H1 (cell line): Measurements from ENCODE around the gene MCM9. TPM values are rescaled to one million over a fixed set of nuclear protein-coding genes. Genes with fewer than 3 reads are reported as not detected.

Experiments used
- CTCF ChIA-PET: fragments of 300-600 bp; sonication (Branson Sonifier 250); formaldehyde crosslinking; loops from one replicate; lab custom pipeline; 2021; ENCODE audit not compliant: partially characterized antibody; lab: Charles Lee
- POLR2A ChIA-PET: fragments of 300-600 bp; sonication (Branson Sonifier 250); formaldehyde crosslinking; loops from one replicate; lab custom pipeline; 2021; ENCODE audit warnings: inconsistent platforms; ENCODE audit not compliant: partially characterized antibody; lab: Charles Lee
- DNase-seq, 2 experiments: peaks; one replicate each; pipeline versions ENCODE4 v3.0.0 to v3.0.0-alpha.2; 2010 to 2022; ENCODE audit warnings: low spot score in 2 of 2, low read depth in 1 of 2, mixed read lengths in 1 of 2
- FAIRE-seq: peaks from 2 replicates; lab custom pipeline; 2011; peaks lifted over from hg19 to GRCh38; lab: Jason Lieb, UNC
- H2AFZ ChIP-seq: 2 replicates; pipeline ENCODE4 v1.8.1; 2012; ENCODE audit warnings: low read length, inconsistent platforms
- H2AK5ac ChIP-seq: 2 replicates; pipeline ENCODE4 v1.6.1; 2013; ENCODE audit warnings: low read depth, low read length
- H2BK120ac ChIP-seq: replicated peaks from 2 replicates; pipeline ENCODE3; 2013; ENCODE audit warnings: low read depth, low read length, inconsistent platforms
- H2BK12ac ChIP-seq: 2 replicates; pipeline ENCODE4 v1.6.1; 2013; ENCODE audit warnings: low read depth, low read length
- H2BK15ac ChIP-seq: 2 replicates; pipeline ENCODE4 v1.6.1; 2013; ENCODE audit warnings: low read length
- H2BK20ac ChIP-seq: 2 replicates; pipeline ENCODE4 v1.6.1; 2013; ENCODE audit warnings: low read length
- H2BK5ac ChIP-seq: 2 replicates; pipeline ENCODE4 v1.6.1; 2013; ENCODE audit warnings: low read depth, low read length
- H3K14ac ChIP-seq: 2 replicates; pipeline ENCODE4 v1.6.1; 2013; ENCODE audit warnings: inconsistent platforms; ENCODE audit not compliant: insufficient read length
- H3K18ac ChIP-seq: 2 replicates; pipeline ENCODE4 v1.6.1; 2013; ENCODE audit warnings: low read length; ENCODE audit errors: extremely low read depth
- H3K23ac ChIP-seq: 2 replicates; pipeline ENCODE4 v1.6.1; 2013; ENCODE audit warnings: inconsistent platforms; ENCODE audit not compliant: insufficient read length
- H3K23me2 ChIP-seq: 2 replicates; pipeline ENCODE4 v1.6.1; 2013; ENCODE audit warnings: low read depth, low read length
- H3K27ac ChIP-seq: 2 replicates; pipeline ENCODE4 v1.6.1; 2011; ENCODE audit warnings: low read depth, low read length, inconsistent platforms
- H3K27me3 ChIP-seq, 4 experiments: replicated peaks in 1 of 4; 1 replicate in 1 of 4; 2 replicates in 3 of 4; pipeline versions ENCODE4 v1.6.1 to v1.8.1; 2011 to 2013; ENCODE audit warnings: low read length in 3 of 4, mild to moderate bottlenecking in 3 of 4, inconsistent platforms in 2 of 4, mixed read lengths in 2 of 4, moderate library complexity in 1 of 4; ENCODE audit not compliant: control insufficient read depth in 3 of 4, insufficient read depth in 3 of 4; ENCODE audit errors: extremely low read depth in 1 of 4
- H3K36me3 ChIP-seq, 4 experiments: 2 replicates each; pipeline versions ENCODE4 v1.6.1 to v1.8.1; 2011 to 2013; ENCODE audit warnings: mild to moderate bottlenecking in 4 of 4, low read length in 3 of 4, moderate library complexity in 2 of 4, control low read depth in 1 of 4, inconsistent platforms in 1 of 4; ENCODE audit not compliant: insufficient read depth in 4 of 4, control insufficient read depth in 2 of 4
- H3K4ac ChIP-seq: replicated peaks from 2 replicates; pipeline ENCODE3; 2013; ENCODE audit warnings: low read length, low read depth, mixed read lengths, inconsistent platforms; ENCODE audit not compliant: insufficient read length
- H3K4me1 ChIP-seq, 4 experiments: replicated peaks in 1 of 4; 1 replicate in 1 of 4; 2 replicates in 3 of 4; pipeline versions ENCODE4 v1.6.1 to v1.8.1; 2011 to 2013; ENCODE audit warnings: low read length in 3 of 4, inconsistent platforms in 2 of 4, mixed read lengths in 1 of 4; ENCODE audit not compliant: insufficient read depth in 4 of 4, control insufficient read depth in 3 of 4
- H3K4me2 ChIP-seq, 2 experiments: 2 replicates each; pipeline versions ENCODE4 v1.6.1 to v1.8.1; 2011 to 2013; ENCODE audit warnings: low read depth in 2 of 2, low read length in 2 of 2, control low read depth in 1 of 2, inconsistent platforms in 1 of 2, mild to moderate bottlenecking in 1 of 2; ENCODE audit not compliant: insufficient read depth in 1 of 2
- H3K4me3 ChIP-seq, 4 experiments: fragments of 200-600, 300-600 bp in 1 of 4; sonication (generic), shearing (Covaris generic), sonication (Bioruptor Twin) in 1 of 4; 2 replicates each; pipeline versions ENCODE4 v1.5.1 to v1.8.1; 2011 to 2016; ENCODE audit warnings: low read length in 4 of 4, low read depth in 3 of 4, control low read depth in 2 of 4, inconsistent platforms in 2 of 4, mild to moderate bottlenecking in 2 of 4, mixed read lengths in 1 of 4, moderate library complexity in 1 of 4; ENCODE audit not compliant: insufficient read depth in 2 of 4; ENCODE audit errors: extremely low read depth in 1 of 4
- H3K56ac ChIP-seq: replicated peaks from 2 replicates; pipeline ENCODE3; 2013; ENCODE audit warnings: low read depth, mild to moderate bottlenecking, mixed read lengths, low read length, inconsistent platforms; ENCODE audit not compliant: insufficient read length
- H3K79me1 ChIP-seq: 2 replicates; pipeline ENCODE4 v1.6.1; 2013; ENCODE audit warnings: low read depth, low read length, control low read depth
- H3K79me2 ChIP-seq, 2 experiments: 2 replicates each; pipeline versions ENCODE4 v1.6.1 to v1.8.1; 2012 to 2013; ENCODE audit warnings: low read length in 2 of 2, mild to moderate bottlenecking in 2 of 2, inconsistent platforms in 1 of 2; ENCODE audit not compliant: insufficient read depth in 2 of 2, control insufficient read depth in 1 of 2
- H3K9ac ChIP-seq, 4 experiments: replicated peaks in 1 of 4; 1 replicate in 1 of 4; 2 replicates in 3 of 4; pipeline versions ENCODE4 v1.6.1 to v1.8.1; 2011 to 2013; ENCODE audit warnings: low read depth in 3 of 4, low read length in 3 of 4, control low read depth in 2 of 4, mild to moderate bottlenecking in 2 of 4, moderate library complexity in 2 of 4, inconsistent platforms in 1 of 4; ENCODE audit errors: extremely low read depth in 1 of 4
- H3K9me3 ChIP-seq, 2 experiments: 2 replicates each; pipeline versions ENCODE4 v1.6.1 to v1.8.1; 2012 to 2013; ENCODE audit warnings: mild to moderate bottlenecking in 2 of 2, moderate library complexity in 2 of 2, control low read depth in 1 of 2, inconsistent platforms in 1 of 2, low read depth in 1 of 2, low read length in 1 of 2, mixed read lengths in 1 of 2; ENCODE audit not compliant: insufficient read depth in 2 of 2
- H4K20me1 ChIP-seq, 2 experiments: replicated peaks in 1 of 2; 2 replicates each; pipeline versions ENCODE3 to v1.8.1; 2011 to 2013; ENCODE audit warnings: inconsistent platforms in 2 of 2, low read length in 2 of 2, mild to moderate bottlenecking in 1 of 2; ENCODE audit not compliant: insufficient read depth in 2 of 2, control insufficient read depth in 1 of 2
- H4K5ac ChIP-seq: 2 replicates; pipeline ENCODE4 v1.6.1; 2013; ENCODE audit warnings: low read length, low read depth, mixed read lengths, inconsistent platforms; ENCODE audit not compliant: insufficient read length
- H4K8ac ChIP-seq: 2 replicates; pipeline ENCODE4 v1.8.0; 2013; ENCODE audit warnings: mild to moderate bottlenecking, moderate library complexity, low read length, inconsistent platforms; ENCODE audit not compliant: insufficient read depth; ENCODE audit errors: extremely low read depth
- H4K91ac ChIP-seq: replicated peaks from 2 replicates; pipeline ENCODE3; 2013; ENCODE audit warnings: low read length, mixed read lengths, inconsistent platforms; ENCODE audit not compliant: insufficient read length
- JUND ChIP-seq: IDR thresholded peaks from 2 replicates; pipeline ENCODE4 v1.6.1; 2011; ENCODE audit warnings: mild to moderate bottlenecking, improper control_type of control experiment, low read length
- TAF1 ChIP-seq: IDR thresholded peaks from 2 replicates; pipeline ENCODE4 v1.6.1; 2011; ENCODE audit warnings: mild to moderate bottlenecking, low read depth, low read length
- WGBS, 2 experiments: shearing (Covaris generic) in 1 of 2; methylation state at CpG; one replicate each; pipeline versions ENCODE4 v1.1.6 to v1.1.7; 2013 to 2015; ENCODE audit warnings: low lambda C conversion rate in 2 of 2, mixed read lengths in 2 of 2, inconsistent platforms in 1 of 2, low coverage in 1 of 2, missing lambda C conversion rate in 1 of 2; ENCODE audit not compliant: insufficient replicate concordance in 2 of 2, insufficient coverage in 1 of 2, insufficient read length in 1 of 2; ENCODE audit errors: extremely low coverage in 1 of 2, missing lambda C conversion rate in 1 of 2; 5-methylcytosine and 5-hydroxymethylcytosine counted together
- polyA plus RNA-seq, 7 experiments: library from polyadenylated mRNA; depleted of rRNA in 3 of 7; stranded (reverse) in 5 of 7; unstranded in 2 of 7; fragments of >200 nt in 5 of 7; fragments of 200-250 nt in 2 of 7; gene quantifications; 1 replicate in 5 of 7; 2 replicates in 1 of 7; 4 replicates in 1 of 7; pipeline versions ENCODE4 v1.2.1 to v1.2.3, GENCODE V29; 2011 to 2013; ENCODE audit warnings: missing spikeins in 2 of 7, mixed read lengths in 2 of 7
- total RNA-seq: library from RNA; stranded (reverse); fragmentation: NEBNext Ultra II Directional; extraction: Animal tissue kit (Norgen Biotek cat#: 25700); gene quantifications from 2 replicates; pipeline ENCODE4 v1.2.1, GENCODE V29; 2021
- TF ChIP-seq, protein P1 (sequence below): IDR thresholded peaks from 2 replicates; pipeline ENCODE4 v1.6.1; 2012; ENCODE audit warnings: low read length, inconsistent platforms

MCM9 gene
- total and polyA plus RNA-seq, 2 of the 8 experiments (the other 6 are each of a cell fraction or from before 2014, with no cell fraction given) = 3.7 to 11.4 TPM

DNA sequence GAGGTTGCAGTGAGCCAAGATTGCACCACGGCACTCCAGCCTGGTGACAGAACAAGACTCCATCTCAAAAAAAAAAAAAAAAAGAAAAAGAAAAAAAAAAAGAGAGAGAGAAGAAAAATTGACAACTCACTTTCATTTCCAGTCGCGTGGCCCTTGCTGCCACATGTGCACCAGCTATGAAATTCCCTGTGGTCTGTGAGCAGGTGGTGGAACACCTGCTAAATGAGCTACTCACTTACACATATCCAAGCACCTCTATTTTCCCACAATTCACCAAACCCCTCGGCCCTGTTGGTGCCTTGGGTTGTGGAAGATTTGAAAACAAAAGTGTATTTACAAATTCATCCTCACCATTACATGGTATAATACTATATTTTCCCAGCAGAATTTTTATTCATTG is 146.3 kb downstream of the MCM9 start:
- Histone ChIP-seq H4K20me1 (no peaks in the 10 kb centered on the region), H2BK12ac (no peak overlapping the region), H4K5ac (no peak overlapping the region), H3K27ac (no peak overlapping the region), H3K79me2 (no peaks in the 10 kb centered on the region), H3K23me2 (no peaks in the 10 kb centered on the region), H2BK20ac (no peak overlapping the region), H3K36me3 (no peaks in the 10 kb centered on the region), H3K18ac (no peak overlapping the region), H3K4me1 (peaks cover 0 to 5% (median 0%) of the 10 kb centered on the region in 4 experiments; a peak in 3 of 7 replicates), H2BK15ac (no peak overlapping the region), H3K9me3 (no peaks in the 10 kb centered on the region), H2BK120ac (no peak overlapping the region), H3K14ac (no peak overlapping the region), H3K4me3 (no peak overlapping the region), H4K8ac (no peak overlapping the region), H4K91ac (no peak overlapping the region), H3K4me2 (no peak overlapping the region), H3K9ac (no peak overlapping the region), H2AFZ (no peak overlapping the region), H2AK5ac (no peak overlapping the region), H3K79me1 (no peaks in the 10 kb centered on the region), H3K56ac (no peak overlapping the region), H3K27me3 (no peaks in the 10 kb centered on the region), H3K4ac (no peak overlapping the region), H3K23ac (no peak overlapping the region), H2BK5ac (no peak overlapping the region)
- POLR2A ChIA-PET = no interaction called here
- TF ChIP-seq, protein P1, sequence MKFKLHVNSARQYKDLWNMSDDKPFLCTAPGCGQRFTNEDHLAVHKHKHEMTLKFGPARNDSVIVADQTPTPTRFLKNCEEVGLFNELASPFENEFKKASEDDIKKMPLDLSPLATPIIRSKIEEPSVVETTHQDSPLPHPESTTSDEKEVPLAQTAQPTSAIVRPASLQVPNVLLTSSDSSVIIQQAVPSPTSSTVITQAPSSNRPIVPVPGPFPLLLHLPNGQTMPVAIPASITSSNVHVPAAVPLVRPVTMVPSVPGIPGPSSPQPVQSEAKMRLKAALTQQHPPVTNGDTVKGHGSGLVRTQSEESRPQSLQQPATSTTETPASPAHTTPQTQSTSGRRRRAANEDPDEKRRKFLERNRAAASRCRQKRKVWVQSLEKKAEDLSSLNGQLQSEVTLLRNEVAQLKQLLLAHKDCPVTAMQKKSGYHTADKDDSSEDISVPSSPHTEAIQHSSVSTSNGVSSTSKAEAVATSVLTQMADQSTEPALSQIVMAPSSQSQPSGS = no peak
- no peak for TF ChIP-seq JUND
- TF ChIP-seq TAF1 = no peak
- CTCF ChIA-PET = interaction anchor here (0.6 to 4.6 kb wide), 3 partner anchors 12 to 77 kb away, joined by 3 to 23 read pairs (median 5); no protein-coding TSS in a partner anchor
- no peak for DNase-seq
- WGBS, 2 experiments = 89% methylated on average over 4 of the region's 4 CpGs; no CpG with 5 or more reads in 1 of the 2 experiments
- no peak for FAIRE-seq
